ENCODE measurements around the gene SPDYC.

The SPDYC gene, protein sequence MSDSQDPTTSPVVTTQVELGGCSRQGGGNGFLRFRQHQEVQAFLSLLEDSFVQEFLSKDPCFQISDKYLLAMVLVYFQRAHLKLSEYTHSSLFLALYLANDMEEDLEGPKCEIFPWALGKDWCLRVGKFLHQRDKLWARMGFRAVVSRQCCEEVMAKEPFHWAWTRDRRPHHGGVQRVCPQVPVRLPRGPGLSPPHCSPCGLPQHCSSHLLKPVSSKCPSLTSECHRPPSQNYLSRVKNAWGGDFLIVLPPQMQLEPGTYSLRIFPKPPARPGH

DNA sequence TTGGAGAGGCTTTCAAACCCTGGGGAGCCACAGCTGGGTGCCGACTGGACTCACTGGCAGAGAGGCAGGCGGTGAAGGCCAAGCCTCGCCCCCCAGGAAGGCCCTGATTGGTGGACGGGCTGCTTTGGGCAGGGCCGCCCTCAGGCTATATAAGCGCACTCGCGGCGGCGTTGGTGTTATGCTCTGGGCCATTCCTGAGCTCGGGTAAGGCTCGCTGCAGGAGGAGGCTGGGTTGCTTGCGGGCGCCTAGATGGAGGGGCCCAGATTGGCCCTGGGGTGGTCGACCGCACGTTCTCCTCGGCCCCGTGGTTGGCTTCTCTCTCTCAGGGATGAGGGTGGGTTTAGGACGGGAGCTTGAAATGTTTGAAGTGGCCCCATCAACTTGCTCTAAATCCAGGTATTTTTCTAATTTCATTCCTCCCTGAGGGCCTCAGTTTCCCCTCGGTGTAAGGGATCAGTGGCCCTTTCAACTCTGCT lies at the start of gene SPDYC:
Gene SPDYC (plus strand): TSS at position 176 of the 477 bp plus-strand sequence. CDS start 1,125 bp downstream, outside the sequence.
- no peak for DNase-seq

DNA sequence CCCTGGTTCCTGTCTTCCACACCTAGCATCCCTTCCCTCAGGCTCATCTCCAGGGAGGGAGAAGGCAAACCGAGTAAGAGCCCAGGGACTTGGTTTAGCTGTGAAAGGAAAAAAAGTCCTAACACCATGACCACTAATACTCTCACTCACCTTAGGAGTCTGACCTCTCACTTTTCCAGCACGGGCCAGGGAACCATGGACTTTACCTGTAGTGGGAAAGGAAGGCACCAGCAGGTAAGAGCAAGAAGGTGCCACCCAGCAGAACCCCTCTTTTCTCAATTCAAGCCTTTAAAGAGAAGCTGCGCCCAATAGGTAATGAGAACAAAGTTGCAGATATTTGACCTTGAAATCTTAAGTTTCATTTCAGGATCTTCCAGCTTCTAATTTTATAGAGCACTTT lies 49.2 kb upstream of the SPDYC start:
- no peak for DNase-seq

DNA sequence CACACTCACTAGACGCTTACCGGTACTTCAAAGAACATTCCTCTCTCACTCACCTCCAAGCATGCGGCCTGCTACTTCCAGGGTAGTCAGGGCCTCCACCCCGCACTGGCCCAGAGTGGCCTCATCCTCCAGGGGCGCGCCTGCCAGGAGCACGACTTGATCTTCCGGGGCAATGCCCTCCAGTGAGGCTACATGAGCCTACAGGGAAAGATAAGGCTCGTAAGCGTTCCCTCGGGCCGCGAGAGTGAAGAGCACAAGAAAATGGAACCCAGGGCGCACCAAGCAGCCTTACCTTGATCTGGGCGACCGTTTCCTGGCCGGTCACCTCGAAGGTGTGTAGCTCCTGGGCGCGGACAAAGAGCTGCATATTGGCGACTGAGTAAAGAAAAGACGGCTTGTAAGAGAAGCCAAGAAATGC lies 48.6 kb upstream of the SPDYC start:
- DNase-seq = peak in 2 of 6 experiments; percentile 12 to 30

DNA sequence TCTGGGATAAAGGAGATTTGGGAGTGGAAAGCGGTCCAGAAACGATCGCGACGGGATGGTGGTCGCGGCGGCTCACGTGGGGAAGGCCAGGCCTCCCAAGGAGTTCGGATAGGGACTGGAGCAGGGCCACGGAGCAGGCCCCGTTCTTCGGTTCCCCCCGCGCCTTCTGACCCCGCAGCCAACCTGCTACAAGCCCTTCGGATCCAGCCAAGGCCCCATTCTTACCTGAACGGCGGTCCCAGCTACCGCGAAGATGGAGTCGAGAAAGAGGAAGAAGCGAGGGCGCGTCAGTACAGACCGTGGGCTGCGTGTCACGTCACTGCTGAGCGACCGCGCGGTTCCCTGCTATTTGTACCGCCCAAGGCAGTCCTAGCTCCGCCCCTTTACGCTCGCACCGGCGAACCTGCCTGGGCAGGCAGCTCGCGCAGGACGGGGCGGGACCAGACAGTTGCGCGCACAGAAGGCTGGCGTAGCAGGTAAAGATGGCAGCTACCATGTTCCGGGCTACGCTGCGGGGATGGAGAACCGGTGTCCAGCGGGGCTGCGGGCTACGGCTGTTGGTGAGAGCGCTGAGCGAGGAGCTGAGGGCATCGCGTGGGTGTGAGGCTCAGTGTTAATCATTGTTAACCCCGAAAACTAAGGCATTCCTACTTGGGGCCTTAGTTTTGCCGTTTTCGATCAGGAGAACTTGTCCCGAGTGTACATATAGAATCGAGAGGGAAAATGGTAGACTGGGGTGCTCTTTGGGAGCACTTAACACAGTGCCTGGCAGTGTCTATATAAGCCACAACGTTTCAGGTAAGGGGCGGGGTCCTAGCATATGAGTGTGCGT lies 48.0 kb upstream of the SPDYC start, which contains the start of the genes FAU and MRPL49:
Gene FAU (minus strand): TSS at position 270 of the 832 bp plus-strand sequence. CDS start 321 bp downstream, outside the sequence.
Gene MRPL49 (plus strand): TSS at position 457 of the 832 bp plus-strand sequence. CDS start 26 bp downstream, at position 483.
- peak; percentile 92 to 99 (median 98) for DNase-seq

DNA sequence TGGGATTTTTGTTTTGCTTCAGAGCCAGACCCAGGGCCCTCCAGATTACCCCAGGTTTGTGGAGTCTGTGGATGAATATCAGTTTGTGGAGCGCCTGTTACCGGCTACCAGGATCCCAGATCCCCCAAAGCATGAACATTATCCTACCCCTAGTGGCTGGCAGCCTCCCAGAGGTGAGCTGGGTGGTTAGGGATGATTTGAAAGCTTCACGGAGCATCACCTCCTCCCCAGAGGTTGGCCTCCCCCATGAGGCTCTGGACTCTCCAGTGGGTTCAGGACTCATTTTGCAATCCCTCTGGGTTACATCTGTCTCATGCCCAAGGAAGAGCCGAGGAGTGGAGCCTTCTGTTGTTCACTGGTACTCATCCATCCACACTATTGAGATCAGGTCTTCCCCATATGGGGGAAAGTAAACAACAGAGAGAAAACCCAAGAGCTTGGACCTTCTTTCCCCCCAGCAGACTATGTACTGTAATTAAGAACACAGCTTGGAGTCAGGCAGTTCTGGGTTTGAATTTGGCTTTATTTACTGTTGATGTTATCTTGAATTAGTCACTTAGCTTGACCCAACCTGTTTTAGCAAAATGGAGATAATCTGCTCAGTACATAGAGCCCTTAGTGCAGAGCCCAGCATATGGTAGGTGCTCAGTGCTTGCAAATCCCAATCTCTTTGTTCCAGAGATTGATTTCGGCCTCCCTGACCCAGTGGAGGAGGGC lies 45.4 kb upstream of the SPDYC start:
- DNase-seq = no peak

DNA sequence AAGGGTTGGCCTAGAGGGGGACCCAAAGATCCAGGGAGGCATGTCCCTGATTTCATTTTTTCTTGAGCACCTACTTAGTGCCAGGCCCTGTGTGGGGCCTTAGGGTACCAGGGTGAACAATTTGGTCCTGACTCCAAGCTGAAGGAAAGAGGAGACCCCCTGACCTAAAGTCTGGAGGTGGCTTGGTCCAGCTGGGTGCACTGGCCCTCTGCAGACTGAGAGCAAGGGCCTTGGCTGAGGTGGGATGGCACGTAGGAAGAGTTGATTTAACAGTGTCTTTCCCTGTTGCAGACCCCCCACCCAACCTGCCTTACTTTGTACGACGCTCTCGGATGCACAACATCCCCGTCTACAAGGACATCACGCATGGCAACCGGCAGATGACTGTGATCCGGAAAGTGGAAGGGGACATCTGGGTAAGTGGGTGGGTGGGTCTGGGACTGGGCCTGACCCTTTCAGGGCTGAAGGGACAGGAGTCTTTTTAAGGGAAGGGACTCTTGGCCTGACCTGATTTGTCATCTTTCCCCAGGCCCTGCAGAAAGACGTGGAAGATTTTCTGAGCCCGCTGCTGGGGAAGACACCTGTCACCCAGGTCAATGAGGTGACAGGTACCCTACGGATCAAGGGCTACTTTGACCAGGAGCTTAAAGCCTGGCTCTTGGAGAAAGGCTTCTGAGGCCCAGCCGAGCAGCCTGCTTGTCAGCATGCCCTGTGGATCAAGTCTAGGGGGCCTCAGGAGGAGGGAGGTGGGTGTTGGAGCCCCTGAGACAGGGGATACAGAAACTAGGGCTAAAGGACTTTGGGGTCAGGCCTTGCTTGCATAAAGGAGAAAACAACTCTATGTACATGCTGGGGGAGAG lies 44.6 kb upstream of the SPDYC start:
- no peak for DNase-seq

DNA sequence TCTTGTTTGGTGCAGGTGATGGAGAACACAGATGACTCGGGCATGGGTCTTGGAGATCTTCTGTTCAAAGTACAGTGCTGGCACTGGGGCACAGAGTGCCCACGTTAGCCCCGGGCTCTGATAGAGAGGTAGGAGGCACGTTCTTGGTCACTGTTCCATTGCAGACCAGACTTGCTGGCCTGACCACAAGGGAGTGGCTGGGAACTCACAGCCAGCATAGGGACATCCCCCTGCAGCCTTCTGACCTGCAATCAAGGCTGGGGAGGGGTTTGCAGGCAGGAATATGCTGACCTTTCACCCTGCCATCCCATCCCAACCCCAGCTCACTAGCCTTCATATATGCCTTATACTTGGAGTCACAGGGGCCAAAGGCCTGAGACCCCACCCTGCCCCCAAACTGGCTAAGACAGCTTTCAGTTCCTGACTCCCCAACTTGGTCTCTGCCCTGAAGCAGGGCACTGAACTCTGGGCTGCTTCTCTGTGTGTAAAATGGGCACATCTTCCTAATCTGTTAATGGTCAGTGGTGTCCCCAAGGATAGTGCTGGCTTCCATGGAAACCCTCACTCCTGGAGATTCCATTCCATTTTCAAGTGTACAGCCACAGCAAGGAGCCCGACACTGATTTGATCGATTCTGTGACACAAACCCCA lies 43.3 kb upstream of the SPDYC start:
- DNase-seq = no peak

DNA sequence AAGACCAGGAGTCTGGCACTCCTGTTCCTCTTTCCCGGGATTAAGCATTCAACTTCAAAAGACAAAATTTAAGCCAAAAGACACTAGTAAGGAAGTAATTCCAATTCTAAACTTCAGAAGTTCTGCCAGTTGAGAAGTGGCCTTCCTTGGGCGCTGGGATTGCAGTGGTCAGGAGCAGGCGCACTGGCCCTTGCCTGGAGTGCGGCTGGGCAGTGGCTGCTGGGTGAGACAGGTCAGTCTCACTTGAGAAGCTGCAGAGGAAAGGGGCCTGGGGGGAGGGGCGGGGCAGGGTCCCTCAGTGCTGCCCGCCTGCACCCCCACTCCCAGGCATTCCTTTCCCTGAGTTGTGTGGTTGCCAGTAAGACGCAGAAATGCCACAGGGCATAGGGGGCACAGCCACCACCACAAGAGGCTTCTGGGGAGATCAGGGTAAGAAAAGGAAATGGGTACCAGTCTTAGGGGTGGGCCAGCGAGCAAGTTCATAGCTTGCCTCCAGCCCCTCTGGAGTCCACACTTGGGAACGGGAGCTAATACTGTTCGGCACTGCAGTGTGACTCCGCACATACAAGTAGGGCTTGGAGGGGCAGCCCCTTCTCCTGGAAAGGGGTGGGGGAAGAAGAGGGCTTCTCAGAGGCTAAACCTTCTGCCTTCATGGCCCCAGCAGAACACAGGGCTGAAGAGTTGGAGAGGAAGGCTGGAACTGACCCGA lies 42.4 kb upstream of the SPDYC start:
- no peak for DNase-seq

DNA sequence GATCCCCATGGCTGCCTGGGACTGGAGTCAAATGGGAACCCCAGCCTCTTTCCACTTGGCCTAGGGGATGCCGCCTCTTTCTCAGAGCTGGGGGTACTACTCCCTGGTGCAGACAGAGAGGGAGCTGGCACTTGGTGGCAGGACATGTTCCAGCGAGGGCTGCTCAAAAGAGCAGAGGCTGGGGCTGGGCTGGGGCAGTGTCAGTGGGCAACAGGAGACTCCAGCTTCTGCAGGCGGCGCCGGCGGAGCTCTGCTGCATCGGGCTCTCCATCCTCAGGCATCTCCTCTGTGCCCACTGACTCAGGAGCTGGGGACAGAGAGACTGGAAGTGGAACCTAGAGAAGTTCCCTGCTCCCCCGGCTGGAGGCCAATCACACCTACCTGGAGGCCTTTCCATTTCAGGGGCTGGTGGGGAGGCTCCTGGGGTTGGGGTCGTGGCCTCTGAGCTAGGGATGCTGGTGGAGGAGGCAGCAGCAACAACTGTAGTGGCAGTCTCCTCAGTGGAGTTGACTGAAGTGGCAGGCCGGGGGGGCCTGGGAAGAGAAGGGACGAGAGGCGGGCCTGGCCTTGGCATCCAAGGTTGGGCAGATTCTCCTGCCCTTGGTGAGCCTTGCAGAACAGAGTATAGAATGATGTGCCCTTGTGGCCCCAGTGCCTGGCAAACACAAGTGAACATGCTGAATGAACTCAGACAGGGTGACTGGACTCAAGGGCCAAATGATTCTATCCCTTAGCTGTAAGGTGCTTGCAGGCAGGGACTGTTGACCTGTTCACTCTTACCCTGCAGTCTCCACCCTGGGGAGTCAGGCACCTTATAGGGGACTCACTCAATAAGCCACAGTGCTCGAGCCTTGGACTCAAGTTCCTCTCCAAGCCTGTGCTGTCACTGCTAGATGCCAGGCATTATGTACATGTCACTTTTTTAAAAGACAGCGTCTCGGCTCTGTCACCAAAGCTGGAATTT lies 41.6 kb upstream of the SPDYC start:
- DNase-seq = no peak

DNA sequence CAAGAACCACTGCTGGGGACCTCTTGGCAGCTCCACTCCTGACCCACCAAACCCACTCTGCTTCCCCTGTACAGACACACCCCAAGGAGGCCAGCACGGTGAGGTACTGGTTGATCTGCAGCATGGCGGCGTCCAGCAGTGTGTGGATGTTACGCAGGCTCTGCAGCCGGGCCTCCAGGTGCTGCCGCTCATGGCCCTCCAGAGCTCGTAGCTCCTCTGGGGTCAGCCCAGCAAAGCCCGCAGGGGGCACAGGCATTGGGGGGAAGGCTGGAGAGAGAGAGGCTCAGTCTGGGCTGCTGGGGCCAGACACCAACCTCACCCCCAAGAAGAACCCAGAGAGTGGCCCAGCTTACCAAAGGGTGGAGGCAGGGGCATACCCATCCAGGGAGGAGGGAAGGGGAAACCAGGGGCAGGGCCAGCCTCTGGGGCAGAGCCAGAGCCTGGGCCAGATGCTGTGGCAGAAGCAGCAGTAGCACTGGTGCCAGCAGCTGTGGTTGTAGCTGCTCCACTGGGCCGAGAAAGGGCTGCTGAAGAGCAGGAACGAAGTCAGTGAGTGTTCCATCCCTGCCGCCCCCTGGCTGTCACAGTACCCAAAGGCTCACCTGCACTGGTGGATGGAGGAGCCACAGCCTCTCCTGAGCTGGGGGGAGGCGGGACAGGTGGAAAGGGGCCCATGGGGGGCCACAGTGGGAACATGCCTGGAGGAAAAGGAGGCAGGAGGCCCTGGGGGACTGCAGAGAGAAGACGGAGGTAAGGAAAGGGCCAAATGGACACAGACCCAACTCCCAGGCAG lies 40.2 kb upstream of the SPDYC start:
- no peak for DNase-seq

DNA sequence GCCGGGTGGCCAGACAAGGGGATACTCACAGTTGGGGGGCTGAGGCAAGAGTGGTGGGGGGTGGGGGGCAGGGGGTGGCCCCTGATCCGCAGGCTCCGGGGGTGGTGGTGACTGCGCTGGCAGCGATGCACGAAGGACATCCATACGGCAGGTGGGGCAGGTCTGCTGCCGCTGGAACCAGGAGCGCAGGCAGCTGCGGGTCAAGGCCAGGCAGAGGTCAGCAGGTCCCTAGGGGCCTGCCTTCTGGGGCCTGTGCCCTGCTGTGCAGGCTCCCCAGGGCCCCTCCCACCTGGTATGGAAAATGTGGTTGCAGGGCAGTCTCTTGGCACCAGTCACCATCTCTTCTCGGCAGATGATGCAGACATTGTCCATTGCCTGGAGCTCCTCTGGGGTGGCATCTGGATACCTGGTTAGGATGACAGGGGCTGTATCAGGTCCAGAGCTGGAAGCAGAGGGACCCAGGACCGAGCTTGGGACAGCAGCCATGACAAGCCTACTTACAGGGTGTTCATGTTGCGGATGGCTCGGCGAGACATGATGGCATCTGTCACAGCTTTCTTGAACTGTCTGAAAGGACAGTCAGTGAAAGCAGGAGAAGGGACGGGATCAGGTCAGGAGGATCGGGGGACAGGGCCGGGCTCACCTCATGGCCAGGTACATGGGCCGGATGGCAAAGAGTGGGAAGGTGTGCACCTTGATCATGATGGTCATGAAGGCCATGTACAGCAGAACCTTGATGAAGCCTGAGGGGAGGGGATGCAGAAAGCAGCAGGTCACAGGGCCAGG lies 39.2 kb upstream of the SPDYC start:
- DNase-seq = no peak

DNA sequence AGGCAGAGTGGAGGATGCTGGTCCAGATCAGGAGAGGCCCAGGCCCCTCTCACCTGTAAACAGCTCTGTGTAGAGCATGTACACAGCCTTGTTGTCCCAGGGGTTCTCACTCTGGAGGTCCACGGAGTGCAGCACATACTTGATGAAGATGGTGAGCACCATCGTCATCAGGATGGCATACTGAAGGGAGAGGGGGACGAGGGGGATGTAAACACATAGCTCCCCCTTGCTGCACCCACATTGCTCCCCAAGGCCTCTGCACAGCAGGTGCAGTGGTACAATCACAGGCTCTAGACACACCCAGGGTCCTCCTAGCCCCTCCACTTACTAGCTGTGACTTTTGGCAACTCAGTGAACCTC lies 38.6 kb upstream of the SPDYC start:
- DNase-seq = no peak

DNA sequence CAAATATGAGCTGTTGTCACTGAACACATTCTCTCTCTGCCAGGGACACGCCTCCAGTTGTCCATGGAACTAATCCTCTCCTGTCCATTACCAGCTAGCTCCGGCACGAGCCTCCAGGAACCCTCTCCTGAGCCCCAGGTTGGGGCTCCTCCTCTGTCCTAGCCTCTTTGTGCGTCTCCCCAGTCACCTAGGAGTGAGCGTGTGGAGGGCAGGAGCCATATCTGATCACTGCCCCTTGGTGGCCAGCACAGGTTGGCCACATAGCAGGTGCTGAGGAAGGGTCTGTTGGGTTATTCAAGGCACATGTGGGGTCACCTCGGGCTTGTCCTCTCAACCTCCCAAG lies 38.2 kb upstream of the SPDYC start:
- DNase-seq = no peak

DNA sequence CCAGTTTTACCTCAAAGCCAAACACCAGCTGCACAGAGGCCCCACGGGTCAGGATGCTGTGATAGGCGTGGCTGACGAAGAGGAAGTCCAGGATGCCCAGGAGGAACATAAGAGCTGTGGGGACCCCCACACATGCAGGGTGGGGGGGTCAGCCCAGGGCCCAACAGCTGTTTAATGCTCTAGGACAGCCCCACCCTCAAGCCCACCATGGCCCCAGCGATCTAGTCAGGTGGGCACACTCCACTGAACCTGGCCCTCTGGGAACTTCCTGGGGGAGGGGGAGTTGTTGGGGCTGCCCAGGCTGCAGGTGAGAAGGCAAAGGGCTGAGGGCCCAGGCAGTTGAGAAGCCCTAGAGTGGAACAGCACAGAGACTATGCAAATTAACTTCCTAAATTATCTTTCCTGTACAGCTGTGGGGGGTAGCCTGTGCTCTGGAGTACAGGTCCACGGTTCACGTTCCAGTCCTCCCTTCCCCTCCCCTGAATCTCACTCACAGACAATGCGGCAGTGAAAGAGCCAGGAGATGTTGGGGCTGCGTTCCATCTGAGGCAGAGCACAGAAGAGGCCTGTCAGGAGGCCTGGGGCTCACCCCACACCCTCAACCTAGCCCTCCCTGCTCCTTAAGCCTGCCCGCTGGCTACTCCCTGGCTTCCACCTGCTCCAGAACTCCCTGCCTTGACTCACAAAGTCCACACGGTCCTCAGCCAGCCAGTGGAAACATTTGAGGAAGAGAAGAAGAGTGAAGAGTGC lies 37.6 kb upstream of the SPDYC start:
- DNase-seq = no peak

DNA sequence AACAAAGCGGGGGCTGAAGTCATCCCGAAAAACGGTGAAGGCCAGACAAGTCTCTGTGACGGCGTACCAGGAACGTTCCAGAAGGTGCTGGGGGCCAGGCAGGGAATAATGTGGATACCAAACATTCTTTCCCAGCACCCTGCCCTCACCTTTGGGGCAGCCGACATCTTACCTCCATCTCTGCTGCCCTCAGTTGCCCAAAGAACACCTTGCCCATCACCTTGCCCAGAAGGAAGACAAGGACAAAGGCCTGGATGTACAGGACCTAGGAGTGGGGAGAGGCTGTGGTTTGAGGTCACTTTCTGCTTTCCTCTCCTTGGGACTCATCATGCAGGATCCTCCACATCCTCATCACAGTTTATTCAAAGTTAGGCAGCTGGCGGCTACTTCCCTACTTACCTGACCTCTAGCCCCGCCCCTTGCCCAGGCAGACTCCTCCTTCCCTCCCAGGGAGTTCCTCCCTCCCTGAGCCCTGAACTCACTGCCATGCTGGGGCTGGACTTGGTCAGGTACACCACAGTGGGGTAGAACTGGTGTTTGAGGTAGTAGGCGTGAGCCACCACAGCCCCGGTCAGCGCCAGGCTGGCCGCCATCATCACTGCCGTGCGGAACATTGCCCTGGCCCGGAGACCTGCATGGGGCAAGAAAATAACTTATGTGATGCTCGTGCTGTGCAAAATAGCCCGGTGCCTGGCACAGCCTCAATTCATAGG lies 36.9 kb upstream of the SPDYC start:
- peak in 3 of 6 experiments; percentile 15 to 48 (median 25) for DNase-seq

DNA sequence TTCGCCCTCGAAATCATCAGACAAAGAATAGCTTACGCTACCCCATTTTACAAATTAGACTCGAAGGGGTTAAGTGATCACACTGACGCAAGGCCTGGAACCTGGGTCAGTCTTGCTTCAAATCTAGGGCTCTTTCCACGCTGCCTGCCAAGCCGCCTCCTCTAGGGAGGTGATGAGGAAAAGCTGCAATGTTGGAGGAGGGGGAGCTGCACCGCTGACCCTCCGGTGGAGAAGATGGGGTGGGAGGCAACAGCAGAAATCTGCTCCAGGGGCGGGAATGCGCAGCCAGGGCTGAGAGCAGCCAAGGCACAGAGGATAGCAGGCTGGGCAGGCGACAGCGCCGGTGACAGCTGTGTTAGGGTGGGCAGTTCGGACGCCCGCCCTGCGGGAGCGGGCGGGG lies 36.3 kb upstream of the SPDYC start:
- DNase-seq = no peak
